HG03439 (cell line): ENCODE results near the gene LYSMD2.

Source experiments
- ATAC-seq: cut with Tn5 transposase; IDR thresholded peaks from one replicate; pipeline ENCODE4 v1.9.1; 2021; ENCODE audit warnings: mild to moderate bottlenecking, moderate library complexity; ENCODE audit not compliant: unreplicated experiment

Gene LYSMD2

GRCh38 chr15:51752888-51753287 lies 15.4 kb upstream of the LYSMD2 start:
- ATAC-seq = no peak

- no peak for ATAC-seq
These were observed 14.5 kb upstream of the LYSMD2 start for GRCh38 chr15:51751697-51752683.

- ATAC-seq = no peak
These were observed 13.6 kb upstream of the LYSMD2 start, which contains the start of gene TMOD2 for GRCh38 chr15:51750792-51751696. TMOD2 (plus strand) TSS chr15:51751597; CDS start chr15:51766442, 14,845 bp downstream.

GRCh38 chr15:51750186-51750585 lies 12.7 kb upstream of the LYSMD2 start:
- no peak for ATAC-seq

GRCh38 chr15:51749307-51749706 lies 11.9 kb upstream of the LYSMD2 start:
- no peak for ATAC-seq

GRCh38 chr15:51739061-51739712 lies 1.7 kb upstream of the LYSMD2 start:
- ATAC-seq = no peak

- no peak for ATAC-seq
These were observed 1.1 kb upstream of the LYSMD2 start for GRCh38 chr15:51738553-51738952.

- ATAC-seq = peak; percentile 26
These were observed 519 bp downstream of the LYSMD2 start for GRCh38 chr15:51736751-51737521.

- no peak for ATAC-seq
These were observed 1.4 kb downstream of the LYSMD2 start for GRCh38 chr15:51736069-51736468.

- no peak for ATAC-seq
These were observed 2.0 kb downstream of the LYSMD2 start for GRCh38 chr15:51735228-51736010.

GRCh38 chr15:51732646-51733045 lies 4.8 kb downstream of the LYSMD2 start:
- ATAC-seq = no peak

- ATAC-seq = peak; percentile 62
These were observed 5.7 kb downstream of the LYSMD2 start for GRCh38 chr15:51731549-51732267.

GRCh38 chr15:51727141-51727897 lies 10.1 kb downstream of the LYSMD2 start:
- no peak for ATAC-seq

- no peak for ATAC-seq
These were observed 11.0 kb downstream of the LYSMD2 start for GRCh38 chr15:51726302-51727073.

- ATAC-seq = no peak
These were observed 12.8 kb downstream of the LYSMD2 start for GRCh38 chr15:51724673-51725072.

- no peak for ATAC-seq
These were observed 13.3 kb downstream of the LYSMD2 start for GRCh38 chr15:51724199-51724598.
